ENCODE measurements around the gene MED15. TPM values are rescaled to one million over a fixed set of nuclear protein-coding genes. Genes with fewer than 3 reads are reported as not detected.

The MED15 gene
- total RNA-seq, 2 donors from 2014 or later: 61.4 to 62.7 TPM

GRCh38 chr22:20636075-20636812, 128.8 kb downstream of the MED15 start:
- Histone ChIP-seq H3K9me3 (ENCODE audit: control insufficient read depth, low read length) (peaks cover 4% of the 10 kb centered on the region), H3K27ac (ENCODE audit: low read depth, low read length) (no peak overlapping the region), H3K9ac (ENCODE audit: extremely low read depth, low read length, poor library complexity, severe bottlenecking) (no peak overlapping the region), H3K4me3 (ENCODE audit: low read length) (no peak overlapping the region), H3K36me3 (ENCODE audit: control insufficient read depth, insufficient read depth, low read length) (no peaks in the 10 kb centered on the region), H3K4me1 (ENCODE audit: control insufficient read depth, insufficient read depth, low read length) (peaks cover 8% of the 10 kb centered on the region), H3K27me3 (ENCODE audit: control insufficient read depth, insufficient read depth, low read length, poor library complexity, severe bottlenecking) (no peaks in the 10 kb centered on the region)
- Mint-ChIP-seq H3K9me3 (no peaks in the 10 kb centered on the region), H3K4me3 (no peak overlapping the region), H3K27ac (no peak overlapping the region), H3K36me3 (ENCODE audit: low read depth) (no peaks in the 10 kb centered on the region), H3K27me3 (ENCODE audit: insufficient read depth) (no peaks in the 10 kb centered on the region), H3K4me1 (peaks cover 9% of the 10 kb centered on the region)
- WGBS, 2 experiments (ENCODE audit: insufficient coverage in 1 of 2, insufficient read length in 1 of 2): 87 to 89% methylated on average over 15 to 16 of the region's 16 CpGs
- TF ChIP-seq, protein P1, sequence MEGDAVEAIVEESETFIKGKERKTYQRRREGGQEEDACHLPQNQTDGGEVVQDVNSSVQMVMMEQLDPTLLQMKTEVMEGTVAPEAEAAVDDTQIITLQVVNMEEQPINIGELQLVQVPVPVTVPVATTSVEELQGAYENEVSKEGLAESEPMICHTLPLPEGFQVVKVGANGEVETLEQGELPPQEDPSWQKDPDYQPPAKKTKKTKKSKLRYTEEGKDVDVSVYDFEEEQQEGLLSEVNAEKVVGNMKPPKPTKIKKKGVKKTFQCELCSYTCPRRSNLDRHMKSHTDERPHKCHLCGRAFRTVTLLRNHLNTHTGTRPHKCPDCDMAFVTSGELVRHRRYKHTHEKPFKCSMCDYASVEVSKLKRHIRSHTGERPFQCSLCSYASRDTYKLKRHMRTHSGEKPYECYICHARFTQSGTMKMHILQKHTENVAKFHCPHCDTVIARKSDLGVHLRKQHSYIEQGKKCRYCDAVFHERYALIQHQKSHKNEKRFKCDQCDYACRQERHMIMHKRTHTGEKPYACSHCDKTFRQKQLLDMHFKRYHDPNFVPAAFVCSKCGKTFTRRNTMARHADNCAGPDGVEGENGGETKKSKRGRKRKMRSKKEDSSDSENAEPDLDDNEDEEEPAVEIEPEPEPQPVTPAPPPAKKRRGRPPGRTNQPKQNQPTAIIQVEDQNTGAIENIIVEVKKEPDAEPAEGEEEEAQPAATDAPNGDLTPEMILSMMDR (conservative IDR thresholded peaks at IDR 0.05): no peak
- DNase-seq: no peak

GRCh38 chr22:20636945-20637344, 129.5 kb downstream of the MED15 start:
- H3K4me3 ChIP-seq (ENCODE audit: low read length): no peak overlapping the region
- WGBS, 2 experiments (ENCODE audit: insufficient coverage in 1 of 2, insufficient read length in 1 of 2): 90 to 100% methylated on average over 1 to 2 of the region's 2 CpGs
- Mint-ChIP-seq H3K9me3 (no peaks in the 10 kb centered on the region), H3K4me3 (no peak overlapping the region), H3K36me3 (ENCODE audit: low read depth) (no peaks in the 10 kb centered on the region), H3K4me1 (peaks cover 9% of the 10 kb centered on the region), H3K27me3 (ENCODE audit: insufficient read depth) (no peaks in the 10 kb centered on the region), H3K27ac (no peak overlapping the region)
- no peaks in the 10 kb centered on the region for H3K36me3 ChIP-seq (ENCODE audit: control insufficient read depth, insufficient read depth, low read length)
- TF ChIP-seq, protein P1 (conservative IDR thresholded peaks at IDR 0.05): no peak
- no peak for DNase-seq
- peaks cover 4% of the 10 kb centered on the region for H3K9me3 ChIP-seq (ENCODE audit: control insufficient read depth, low read length)
- H3K27ac ChIP-seq (ENCODE audit: low read depth, low read length): no peak overlapping the region
- H3K27me3 ChIP-seq (ENCODE audit: control insufficient read depth, insufficient read depth, low read length, poor library complexity, severe bottlenecking): no peaks in the 10 kb centered on the region
- H3K9ac ChIP-seq (ENCODE audit: extremely low read depth, low read length, poor library complexity, severe bottlenecking): no peak overlapping the region
- H3K4me1 ChIP-seq (ENCODE audit: control insufficient read depth, insufficient read depth, low read length): peaks cover 8% of the 10 kb centered on the region

Other genes with a start within 250 kb of the MED15 start
- gene RTN4R, start 239.3 kb upstream of the MED15 start, total RNA-seq: 10 to 100 TPM; 12.8 to 17.7 TPM
- gene DGCR6L, start 187.6 kb upstream of the MED15 start, total RNA-seq: 10 to 100 TPM; 51.3 to 53.7 TPM
- gene ZNF74, start 113.5 kb upstream of the MED15 start, total RNA-seq: 10 to 100 TPM; 36.9 to 41.7 TPM
- gene SCARF2, start 69.8 kb upstream of the MED15 start, total RNA-seq: 10 to 100 TPM; 19.8 to 20.3 TPM
- 10 to 100 TPM; 26.5 to 32.8 TPM for gene KLHL22, start 11.8 kb upstream of the MED15 start, total RNA-seq

Measured in endodermal cell (in vitro differentiated cells).